ENCODE measurements around the gene TWIST2.

The TWIST2 gene

DNA sequence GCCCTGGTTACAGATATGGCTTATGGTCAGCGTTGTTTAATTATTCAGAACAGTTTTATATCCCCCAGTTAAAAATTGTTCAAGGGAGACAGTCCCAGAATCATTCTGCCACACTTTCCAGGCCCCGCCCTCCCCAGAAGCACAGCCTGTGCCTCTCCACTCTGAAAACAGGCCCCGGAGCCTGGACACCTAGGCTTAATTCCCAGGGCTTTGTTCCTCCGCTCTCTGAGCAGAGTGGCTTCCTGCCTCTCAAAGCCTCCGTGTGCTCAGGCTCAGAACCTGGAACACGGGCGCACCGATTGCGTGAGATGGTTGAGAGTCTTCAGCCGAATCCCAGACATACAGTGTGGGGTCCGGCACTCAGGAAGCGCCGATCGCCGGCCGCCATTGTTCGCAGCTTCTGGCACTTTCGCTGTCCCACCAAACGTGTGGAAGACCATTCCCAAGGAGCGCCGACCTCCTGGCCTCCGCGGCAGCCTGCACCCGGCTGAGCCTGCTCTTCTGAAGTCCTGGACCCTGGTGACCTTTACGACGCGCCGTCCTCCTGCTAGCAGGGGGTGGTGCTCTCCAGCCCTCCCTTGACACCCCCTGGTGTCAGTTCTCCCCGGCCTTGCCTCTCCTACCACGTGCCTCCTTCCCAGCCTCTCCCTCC is 45.6 kb downstream of the TWIST2 start:
- DNase-seq = no peak

DNA sequence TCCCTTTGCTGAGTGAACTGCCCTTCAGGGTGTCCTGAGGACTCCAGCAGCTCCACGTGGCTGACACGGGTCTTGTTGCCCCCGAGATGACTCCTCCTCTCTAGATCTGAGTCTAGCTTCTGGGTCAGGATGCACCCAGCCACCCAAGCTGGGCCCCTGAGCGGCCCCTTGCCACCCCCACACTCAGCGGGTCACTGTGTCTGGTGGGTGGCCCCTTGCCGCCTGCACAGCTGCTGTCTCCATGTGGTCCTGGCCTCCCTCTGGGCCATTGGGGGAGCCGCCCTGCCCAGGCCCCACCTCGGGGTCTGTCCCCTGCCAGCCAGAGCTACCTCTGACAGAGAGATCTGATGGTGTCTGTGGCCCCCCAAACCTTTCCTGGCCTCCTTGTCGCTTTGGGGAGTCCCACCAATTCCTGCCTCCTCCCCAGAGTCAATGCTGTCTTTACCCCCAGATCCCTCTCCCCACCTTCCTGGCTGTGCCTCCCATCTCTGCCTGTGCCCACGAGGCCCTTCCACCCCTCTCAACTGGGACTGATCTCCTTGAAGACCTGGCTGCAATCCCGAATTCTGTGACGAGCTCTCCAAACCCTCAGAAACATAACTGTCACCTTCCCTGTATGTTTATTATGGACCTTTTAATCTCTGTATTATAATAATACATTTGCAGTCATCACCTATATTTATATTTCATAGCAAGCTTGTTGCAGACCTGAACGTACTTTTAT is 46.5 kb downstream of the TWIST2 start:
- no peak for DNase-seq

DNA sequence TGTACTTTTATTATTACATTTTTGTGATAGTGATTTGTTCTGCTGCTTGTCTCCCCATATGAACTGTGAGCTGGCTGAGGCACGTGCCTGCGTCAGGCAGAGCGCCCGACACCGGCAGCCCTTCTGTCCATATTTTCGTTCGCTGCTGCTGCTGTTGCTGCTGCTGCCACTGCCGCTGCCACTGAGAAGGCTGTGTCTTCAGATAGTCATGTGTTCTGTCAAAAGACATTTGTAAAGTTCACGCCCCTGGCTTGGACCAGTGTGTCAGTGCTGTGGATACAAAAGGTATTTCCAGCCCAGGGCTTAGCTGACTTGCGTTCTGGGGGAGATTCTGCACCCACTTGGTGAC is 47.0 kb downstream of the TWIST2 start:
- no peak for DNase-seq

DNA sequence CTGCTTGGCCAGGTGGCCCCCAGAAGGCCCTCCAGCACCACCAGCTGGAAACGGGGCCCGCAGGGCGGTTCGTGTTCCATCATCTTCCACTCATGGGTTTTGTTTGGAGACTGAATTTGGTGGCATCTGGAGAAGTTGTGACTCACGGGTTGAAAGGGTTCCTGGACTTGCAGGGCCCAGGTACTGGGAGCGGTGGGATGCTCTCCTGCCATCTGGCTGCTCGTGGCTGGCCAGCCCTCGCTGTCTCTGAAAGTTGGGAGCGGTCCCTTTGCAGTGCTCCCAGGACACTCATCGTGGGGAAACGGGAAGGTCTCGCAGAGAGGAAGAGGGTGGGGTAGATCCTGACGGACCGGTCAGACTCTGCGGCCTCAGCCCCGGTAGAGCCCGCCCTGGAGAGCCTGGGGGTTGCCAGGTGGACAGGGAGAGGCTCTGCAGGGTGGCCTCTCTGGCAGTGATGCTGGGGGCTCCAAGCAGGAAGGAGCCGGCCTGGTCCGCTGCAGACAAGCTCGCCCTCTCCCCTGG is 47.5 kb downstream of the TWIST2 start:
- no peak for DNase-seq

DNA sequence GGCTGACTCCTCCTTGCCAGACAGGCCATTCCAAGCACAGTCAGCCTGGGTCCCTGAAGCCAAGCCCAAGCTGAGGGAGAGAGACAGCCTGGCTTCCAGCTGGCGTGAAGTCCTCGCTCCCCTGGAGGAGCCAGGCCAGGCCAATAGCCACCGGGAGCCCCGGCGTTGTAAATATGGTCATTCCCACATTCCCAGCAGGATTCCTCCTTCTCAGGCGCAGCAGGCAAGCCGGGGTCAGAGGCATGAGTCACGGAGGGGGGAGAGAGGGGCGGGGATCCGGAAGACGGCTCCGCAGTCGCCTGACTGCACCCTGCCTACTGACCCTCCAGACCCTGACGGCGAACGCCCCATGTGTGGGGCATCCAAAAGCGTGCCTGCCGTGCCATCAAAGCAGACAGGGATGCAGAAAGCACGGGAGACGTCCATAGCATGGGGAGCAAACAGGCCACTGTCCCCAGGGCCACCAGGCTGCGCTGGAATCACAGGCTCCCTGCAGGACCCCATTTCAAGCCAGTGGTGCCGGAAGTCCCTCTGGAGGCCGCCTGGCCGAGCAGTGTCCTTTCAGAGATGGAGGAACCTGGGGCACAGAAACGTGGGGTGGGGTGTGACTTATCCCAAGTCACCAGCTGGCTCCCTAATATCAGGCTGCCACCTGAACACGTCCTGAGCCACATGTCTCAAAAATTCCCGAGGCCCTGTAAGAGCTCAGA is 48.2 kb downstream of the TWIST2 start:
- DNase-seq = no peak

DNA sequence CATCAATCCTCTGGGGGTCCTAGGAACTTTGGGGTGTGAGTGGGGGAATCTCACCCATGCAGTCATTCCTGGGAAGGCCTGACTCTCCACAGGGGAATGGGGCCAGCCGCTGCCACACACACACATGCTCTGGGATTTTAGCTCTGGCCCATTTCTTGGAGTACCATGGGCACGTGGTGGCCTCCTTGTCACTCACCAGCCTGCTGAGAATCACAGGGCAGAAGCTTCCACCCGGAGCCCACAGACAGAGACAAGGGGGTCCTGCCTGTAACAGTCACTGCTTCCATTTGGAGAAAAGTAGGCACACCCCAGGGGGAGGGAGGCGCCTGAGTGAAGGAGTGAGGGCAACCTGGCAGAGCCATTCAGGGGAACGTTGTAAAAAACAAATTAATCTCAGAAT is 48.8 kb downstream of the TWIST2 start:
- DNase-seq = no peak

DNA sequence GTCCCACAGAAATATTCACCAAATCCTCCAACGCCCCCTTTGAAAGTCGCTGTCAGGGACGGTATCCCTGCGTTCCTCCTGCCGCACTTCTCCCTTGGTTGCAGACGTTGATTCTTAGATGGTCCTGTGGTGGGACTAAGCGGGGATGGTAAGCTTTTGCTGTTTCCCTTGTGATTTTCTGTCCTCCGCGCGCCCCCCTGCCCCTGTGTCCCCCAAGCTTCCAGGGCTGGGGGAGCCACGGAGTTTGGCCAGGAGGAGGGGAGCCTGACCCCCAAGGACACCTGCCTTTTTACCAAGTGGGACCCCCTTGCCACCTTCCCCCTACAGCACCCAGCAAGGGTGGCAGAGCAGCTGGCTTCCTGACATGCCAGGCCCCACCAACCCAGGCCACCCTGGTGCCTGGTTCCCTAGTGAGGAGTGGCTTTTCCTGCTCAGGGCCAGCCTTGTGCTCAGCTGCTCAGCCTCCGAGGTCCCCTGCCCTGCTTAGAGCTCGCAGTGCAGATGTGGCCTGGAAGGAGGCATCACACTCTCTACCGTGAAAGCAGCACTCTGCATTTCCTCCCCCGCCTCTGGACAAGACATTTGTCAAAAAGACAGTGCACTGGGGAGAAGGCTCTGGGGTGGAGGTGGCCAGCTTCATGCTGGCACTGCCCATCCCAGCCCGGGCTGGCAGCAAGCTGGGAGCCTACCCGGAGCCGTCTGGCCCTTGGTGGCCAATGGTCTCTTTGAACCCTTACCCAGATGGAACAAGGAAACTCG is 49.4 kb downstream of the TWIST2 start:
- no peak for DNase-seq

DNA sequence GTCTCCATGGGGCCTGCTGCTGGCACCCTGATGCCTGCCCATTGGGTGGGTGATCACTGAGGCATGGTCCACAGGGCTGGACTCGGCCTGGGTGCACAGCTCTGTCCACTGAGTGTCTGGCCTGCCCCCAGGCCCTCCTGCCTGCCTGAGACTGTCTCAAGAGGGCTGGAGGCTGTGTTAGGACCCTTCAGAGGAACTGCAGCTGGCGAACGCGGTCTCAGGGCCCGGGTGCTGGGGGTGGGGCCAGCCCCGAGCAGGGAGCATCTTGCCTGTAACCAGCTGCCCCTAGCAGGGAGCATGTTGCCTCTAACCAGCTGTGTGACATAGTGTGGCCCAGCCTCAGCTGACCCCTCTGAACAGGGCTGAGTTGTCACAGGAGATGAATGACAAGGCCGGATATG is 50.0 kb downstream of the TWIST2 start:
- DNase-seq = no peak

DNA sequence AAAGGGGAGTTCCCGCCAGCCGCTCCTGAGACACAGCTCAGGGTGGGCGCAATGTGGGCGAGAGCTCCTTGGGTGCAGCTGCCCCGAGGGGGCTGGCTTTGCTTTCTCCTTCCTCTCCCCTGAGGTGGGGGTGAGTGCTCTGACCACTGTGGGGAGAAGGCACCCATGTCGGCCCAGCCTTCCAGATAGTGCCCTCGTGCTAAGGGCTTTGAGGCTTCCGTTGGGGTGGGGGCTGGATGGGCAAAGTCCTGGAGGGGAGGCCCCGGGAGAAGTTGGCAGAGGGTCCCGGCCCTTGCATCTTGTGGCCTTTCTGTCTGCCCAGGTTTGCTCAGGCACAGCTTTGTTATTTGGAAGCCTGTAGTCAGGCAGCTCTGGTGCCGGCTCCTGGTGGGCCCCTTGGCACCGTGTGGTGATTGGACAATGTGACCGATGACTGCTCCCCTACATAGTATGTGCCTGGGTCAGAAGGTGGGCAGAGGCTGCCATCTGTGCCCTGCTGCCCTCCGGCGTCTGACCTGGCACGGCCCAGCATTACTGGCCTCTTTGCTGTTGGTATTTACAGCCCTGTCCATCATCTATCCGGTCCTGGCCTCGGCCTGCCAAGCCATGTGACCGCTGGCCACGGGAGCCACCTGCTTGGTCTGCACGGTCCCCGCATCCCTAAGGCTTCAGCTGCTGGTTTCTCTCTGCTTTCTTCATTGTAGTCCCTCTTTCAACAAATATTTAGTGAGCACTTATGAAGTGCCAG is 50.8 kb downstream of the TWIST2 start:
- DNase-seq = no peak

DNA sequence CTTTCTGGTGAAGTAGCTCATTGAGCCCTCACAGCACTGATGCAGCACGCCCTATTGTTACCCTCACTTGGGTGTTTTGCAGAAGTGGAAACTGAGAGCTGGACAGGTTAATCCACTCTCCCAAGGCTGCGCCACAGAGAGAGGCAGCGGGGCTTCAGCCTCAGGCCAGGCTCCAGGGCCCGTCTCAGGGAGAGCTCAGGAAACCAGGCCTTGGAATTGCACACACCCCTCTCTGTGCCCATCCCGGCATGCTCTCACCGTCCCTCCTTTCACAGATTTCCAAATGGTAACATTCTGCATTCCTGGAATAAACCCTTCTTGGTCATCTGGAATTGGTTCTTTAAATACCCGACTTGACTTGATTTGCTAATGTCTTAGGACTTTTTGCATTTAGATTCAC is 51.5 kb downstream of the TWIST2 start:
- DNase-seq = no peak

DNA sequence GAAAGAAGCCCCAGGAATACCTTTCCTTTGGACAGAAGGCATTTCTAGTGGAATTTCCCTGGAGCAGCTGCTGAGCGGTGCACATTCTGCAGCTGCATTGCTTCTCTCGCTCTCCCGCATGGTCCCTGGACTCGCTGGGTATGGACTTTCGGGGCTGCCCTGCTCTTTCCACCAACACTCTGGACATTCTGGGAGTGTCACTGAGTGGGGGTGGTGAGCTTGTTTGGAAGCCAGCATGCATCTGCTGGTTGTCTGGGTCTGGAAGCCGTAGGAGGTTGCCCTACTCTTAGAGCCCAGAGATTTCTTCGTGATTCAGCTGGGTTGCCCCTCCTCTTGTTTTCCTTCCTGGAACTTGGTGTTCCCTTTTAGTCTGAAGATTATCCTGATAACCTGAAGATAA is 52.6 kb downstream of the TWIST2 start:
- no peak for DNase-seq

DNA sequence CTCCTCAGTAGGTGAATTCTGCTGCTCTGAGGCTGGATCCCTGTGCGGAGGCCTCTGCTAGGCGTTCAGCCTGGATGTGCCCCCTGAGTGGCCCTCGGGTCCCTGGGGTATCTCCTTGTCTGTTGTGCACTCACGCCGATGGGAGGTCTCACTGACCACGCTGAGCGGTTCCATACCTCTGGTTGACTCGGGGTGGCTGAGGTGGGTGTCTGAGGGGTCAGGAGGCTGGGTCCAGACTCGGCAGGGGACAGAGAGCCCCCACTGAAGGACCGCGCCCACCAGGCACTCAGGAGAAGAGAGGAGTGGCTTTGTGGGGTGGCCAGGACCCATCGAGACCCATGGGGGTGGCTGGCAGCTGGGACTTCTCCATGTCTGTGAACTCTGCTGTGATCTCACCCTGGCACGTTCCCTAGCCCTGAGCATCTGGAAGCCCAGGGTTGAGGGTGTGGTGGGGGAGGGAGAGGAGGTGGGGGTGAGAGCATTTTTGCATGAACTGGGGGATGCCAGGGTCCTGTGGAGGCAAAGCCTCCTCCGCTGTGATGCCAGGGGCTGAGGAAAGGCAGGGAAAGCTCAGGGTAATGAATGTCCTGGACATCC is 53.7 kb downstream of the TWIST2 start:
- no peak for DNase-seq

DNA sequence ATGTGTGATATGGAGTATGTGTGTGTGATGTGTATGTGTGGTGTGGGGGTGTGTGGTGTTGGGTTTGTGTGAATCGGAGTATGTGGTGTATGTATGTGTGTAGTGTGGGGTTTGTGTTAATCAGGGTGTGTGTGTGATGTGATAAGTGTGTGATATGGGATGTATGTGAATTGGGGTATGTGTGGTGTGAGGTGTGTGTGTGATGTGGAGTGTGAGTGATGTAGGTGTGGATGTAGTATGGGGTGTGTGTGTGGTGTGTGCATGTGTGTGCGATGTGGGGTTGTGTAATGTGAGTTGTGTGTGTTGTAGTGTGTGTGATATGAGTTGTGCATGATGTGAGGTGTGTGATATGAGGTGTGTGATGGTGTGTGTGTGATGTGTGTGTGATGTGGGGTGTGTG is 54.4 kb downstream of the TWIST2 start:
- DNase-seq = no peak

DNA sequence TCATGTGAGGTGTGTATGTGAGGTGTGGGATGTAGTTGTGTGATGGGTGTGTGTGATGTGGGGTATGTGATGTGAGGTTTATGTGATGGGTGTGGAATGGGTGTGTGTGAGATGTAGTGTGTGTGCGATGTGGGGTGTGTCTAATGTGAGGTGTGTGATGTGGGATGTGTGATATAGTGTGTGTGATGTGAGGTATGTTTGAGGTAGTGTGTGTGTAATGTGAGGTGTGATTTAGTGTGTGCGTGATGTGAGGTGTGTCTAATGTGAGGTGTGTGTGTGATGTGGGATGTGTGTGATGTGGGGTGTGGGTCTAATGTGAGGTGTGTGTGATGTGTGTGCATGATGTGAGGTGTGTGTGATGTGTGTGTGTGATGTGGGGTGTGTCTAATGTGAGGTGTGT is 55.3 kb downstream of the TWIST2 start:
- no peak for DNase-seq

DNA sequence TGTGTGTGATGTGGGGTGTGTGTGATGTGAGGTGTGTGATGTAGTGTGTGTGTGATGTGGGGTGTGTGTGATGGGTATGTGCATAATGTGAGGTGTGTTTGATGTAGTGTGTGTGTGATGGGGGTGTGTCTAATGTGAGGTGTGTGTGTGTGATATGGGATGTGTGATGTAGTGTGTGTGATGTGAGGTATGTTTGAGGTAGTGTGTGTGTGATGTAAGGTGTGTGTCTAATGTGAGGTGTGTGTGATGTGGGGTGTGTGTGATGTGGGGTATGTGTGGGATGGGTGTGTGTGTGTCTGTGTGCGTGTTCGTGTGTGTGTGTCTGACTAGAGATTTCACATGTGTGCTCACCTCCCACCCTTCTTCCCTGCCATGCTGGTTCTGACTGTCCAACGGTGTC is 56.3 kb downstream of the TWIST2 start:
- DNase-seq = no peak

DNA sequence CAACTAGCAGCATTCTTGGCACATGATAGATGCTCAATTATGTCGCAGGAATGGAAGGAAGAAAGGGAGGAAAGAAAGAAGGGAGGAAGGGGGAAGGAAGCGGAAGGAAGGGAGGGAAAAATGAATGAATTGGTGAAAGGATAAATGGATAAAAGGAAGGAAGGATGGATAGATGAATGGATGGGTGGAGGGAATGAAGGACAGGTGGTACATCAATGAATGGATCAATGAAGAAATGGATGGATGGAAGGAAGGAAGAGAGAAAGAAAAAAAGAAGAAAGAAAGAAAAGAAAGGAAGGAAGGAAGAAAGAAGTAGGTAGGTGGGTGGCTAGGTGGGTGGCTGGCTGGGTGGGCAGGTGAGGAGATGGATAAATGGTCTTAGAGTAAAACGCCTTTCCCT is 56.8 kb downstream of the TWIST2 start:
- no peak for DNase-seq

DNA sequence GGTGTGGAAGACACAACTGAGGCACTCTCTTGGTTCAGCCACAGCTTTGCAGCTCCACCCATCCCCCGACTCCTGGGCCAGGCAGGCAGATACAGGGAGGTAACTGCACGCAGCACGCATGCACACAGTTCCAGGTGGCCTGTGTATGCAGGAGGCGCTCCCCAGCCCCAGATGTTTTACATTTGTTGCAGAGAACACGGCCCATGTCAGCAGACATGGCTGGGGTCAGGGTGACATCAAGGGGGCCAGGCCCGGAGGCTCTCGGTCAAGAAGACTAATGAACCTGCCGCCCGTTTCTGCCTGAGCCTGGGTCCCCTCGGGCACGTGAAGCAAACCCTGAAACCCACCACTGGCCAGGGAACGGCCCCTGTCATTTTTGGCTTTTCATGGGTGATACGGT is 57.3 kb downstream of the TWIST2 start:
- no peak for DNase-seq

DNA sequence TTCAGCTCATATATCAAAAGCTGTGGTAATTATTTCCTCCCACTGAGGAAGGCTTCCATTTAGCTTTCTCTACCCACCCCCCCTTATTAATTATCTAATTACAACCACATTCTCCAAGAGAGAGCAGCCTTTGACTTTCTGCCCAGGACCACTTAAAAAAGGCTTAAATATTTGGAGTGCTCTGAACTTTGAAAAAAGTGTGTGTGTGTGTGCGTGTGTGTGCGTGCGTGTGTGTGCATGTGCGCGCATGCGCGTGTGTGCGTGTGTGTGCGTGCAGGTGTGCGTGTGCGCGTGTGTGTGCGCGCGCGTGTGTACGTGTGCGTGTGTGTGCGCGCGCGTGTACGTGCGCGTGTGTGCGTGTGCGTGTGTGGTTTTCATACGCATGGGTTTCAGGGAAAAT is 57.8 kb downstream of the TWIST2 start:
- DNase-seq = no peak

DNA sequence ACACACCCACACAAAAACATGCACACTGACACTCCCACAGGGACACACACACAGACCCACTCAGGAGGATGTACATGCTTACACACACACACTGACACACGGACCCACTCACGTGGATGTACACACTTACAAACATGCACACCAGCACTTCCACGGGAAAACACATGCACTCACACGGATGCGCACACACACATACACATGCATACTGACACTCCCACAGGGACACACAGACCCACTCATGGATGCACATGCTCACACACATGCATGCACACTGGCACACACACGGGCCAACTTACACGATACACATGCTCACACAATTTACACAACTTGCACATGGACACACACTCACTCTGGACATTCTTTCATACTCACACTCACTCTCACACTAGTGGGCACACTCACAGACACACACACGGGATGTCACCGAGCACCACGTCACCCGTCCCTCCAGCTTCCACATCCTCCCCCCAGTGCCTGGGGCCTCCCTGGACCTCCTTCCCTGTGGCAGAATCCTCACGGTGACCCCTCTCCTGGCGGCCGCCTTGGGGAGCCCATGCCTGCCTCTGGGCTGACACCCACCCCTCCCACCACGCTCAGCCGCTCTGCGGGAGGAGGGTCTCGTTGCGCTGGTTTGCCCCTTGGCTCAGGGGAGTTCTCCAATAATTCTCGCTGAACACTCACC is 58.5 kb downstream of the TWIST2 start:
- DNase-seq = no peak

DNA sequence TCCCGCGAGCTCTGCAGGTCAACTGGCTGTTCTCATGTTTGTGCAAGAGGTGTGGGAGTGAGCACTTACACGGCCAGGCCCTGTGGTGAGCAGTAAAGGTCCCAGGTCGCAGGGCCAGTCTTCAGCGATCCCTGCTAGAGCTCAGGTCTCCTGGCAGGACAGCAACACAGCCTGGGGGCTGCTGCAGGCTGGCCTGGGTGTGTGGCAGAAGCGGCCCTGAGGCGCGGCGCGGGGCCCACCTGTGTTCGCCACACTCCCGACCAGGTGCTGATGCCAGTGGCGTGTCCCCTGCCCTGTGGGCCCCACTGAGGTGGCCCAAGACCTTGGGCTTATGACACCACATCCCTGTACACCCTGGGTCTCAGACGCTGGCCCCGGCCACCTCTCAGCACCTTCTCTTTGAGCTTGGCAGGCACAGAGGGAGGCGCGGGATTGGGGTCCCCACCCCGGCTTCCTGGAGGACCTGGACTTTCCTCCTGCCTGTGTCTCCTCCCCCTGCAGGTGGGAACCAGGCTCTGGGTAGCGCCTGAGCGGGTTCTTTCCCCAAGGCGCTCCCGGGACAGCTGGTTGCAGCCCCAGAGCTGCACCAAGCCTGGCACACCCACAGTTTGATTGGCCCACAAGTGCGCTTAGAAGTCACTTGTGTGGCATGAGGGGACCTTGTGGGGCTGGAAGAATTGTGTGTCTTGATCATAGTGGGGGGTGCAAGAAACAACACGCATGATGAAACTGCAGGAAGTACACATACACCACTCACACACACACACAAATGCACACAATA is 59.2 kb downstream of the TWIST2 start:
- DNase-seq = no peak

DNA sequence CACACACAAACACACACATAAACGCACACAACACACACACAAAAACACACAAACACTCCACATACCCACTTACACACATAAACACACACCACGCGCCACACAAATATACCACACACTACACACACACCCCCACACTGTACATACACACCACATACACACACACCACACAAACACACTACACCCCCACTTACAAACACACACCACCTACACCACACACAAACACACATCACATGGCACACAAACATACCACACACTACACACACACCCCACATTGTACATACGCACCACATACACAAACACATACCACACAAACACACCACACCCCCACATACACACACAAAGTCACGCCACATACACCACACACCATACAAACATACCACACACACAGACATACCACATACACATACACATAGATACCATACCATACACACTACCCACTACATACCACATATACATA is 59.9 kb downstream of the TWIST2 start:
- no peak for DNase-seq

Data from stimulated activated CD4-positive, alpha-beta T cell treated with anti-CD3 and anti-CD28 coated beads, Interleukin-15, amount 100 ng/mL, for 24 hours (primary cell).